GM12878 (cell line): ENCODE data around the gene TMEM259. TPM values are rescaled to one million over a fixed set of nuclear protein-coding genes. Genes with fewer than 3 reads are reported as not detected.
A peak's percentile ranks its signal among the peaks of the same experiment; 100 is the strongest.

ENCODE experiments used
- ATAC-seq: fragments of 200-7000 bp; cut with Tn5 transposase; 3 replicates; pipeline ENCODE4 v1.9.1; 2020; ENCODE audit warnings: mild to moderate bottlenecking, moderate library complexity
- BruUV-seq: library from RNA; stranded (reverse); fragments of 400-500 nt; replicated peaks from 2 replicates; lab custom pipeline; 2021; lab: Mats Ljungman, UMichigan
- CTCF ChIA-PET: fragments of 300-600 bp; sonication (Branson Sonifier 250); formaldehyde crosslinking; extraction: SDS; loops from one replicate; lab custom pipeline; 2021; ENCODE audit warnings: inconsistent platforms; lab: Yijun Ruan, JAX
- POLR2A ChIA-PET: fragments of 350-600 bp; formaldehyde crosslinking; extraction: SDS; loops from one replicate; lab custom pipeline; 2021; ENCODE audit warnings: inconsistent platforms; lab: Charles Lee
- RAD21 ChIA-PET: fragments of 300-600 bp; sonication (Branson Sonifier 250); formaldehyde crosslinking; loops from one replicate; lab custom pipeline; 2023; ENCODE audit warnings: antibody characterized with exemption; ENCODE audit not compliant: unreplicated experiment; lab: Charles Lee
- SMC1A ChIA-PET: fragments of 300-600 bp; sonication (Branson Sonifier 250); formaldehyde crosslinking; loops from one replicate; lab custom pipeline; 2023; ENCODE audit not compliant: unreplicated experiment, uncharacterized antibody; lab: Charles Lee
- DNase-seq: peaks from one replicate; pipeline ENCODE4 v3.0.0-alpha.2; 2011; ENCODE audit warnings: low read depth, low spot score
- FAIRE-seq: peaks from 3 replicates; lab custom pipeline; 2011; peaks lifted over from hg19 to GRCh38; lab: Jason Lieb, UNC
- H2AFZ ChIP-seq: 2 replicates; pipeline ENCODE4 v1.6.0; 2011; ENCODE audit warnings: low read depth, low read length, control low read depth; ENCODE audit not compliant: control insufficient read depth
- H3K27ac ChIP-seq: 2 replicates; pipeline ENCODE4 v1.5.1; 2011; ENCODE audit warnings: control low read depth; ENCODE audit not compliant: control insufficient read depth, insufficient read depth
- H3K27me3 ChIP-seq, 2 experiments: replicated peaks in 1 of 2; 2 replicates each; pipeline versions ENCODE4 v1.6.0 to v1.6.1; 2011; ENCODE audit warnings: low read length in 1 of 2; ENCODE audit not compliant: control insufficient read depth in 2 of 2, insufficient read depth in 2 of 2
- H3K36me3 ChIP-seq, 2 experiments: 2 replicates each; pipeline ENCODE4 v1.5.1; 2011; ENCODE audit warnings: low read length in 1 of 2; ENCODE audit not compliant: control insufficient read depth in 2 of 2, insufficient read depth in 2 of 2
- H3K4me1 ChIP-seq: 2 replicates; pipeline ENCODE4 v1.6.1; 2011; ENCODE audit warnings: mild to moderate bottlenecking, low read length, moderate library complexity, mixed read lengths; ENCODE audit not compliant: control insufficient read depth, insufficient read depth
- H3K4me2 ChIP-seq: 2 replicates; pipeline ENCODE4 v1.6.0; 2011; ENCODE audit warnings: control low read depth; ENCODE audit not compliant: control insufficient read depth, insufficient read depth
- H3K4me3 ChIP-seq: fragments of 200-600 bp; sonication (generic); 2 replicates; pipeline ENCODE4 v1.5.1; 2016
- H3K79me2 ChIP-seq: 2 replicates; pipeline ENCODE4 v1.6.0; 2011; ENCODE audit warnings: low read length; ENCODE audit not compliant: control insufficient read depth, insufficient read depth
- H3K9ac ChIP-seq: 2 replicates; pipeline ENCODE4 v1.8.0; 2011; ENCODE audit warnings: low read length, control low read depth, mixed read lengths; ENCODE audit not compliant: control insufficient read depth, insufficient read depth
- H3K9me3 ChIP-seq: replicated peaks from 3 replicates; pipeline ENCODE4 v1.5.1; 2011; ENCODE audit warnings: mild to moderate bottlenecking, low read length; ENCODE audit not compliant: control insufficient read depth, insufficient read depth
- H4K20me1 ChIP-seq: 2 replicates; pipeline ENCODE4 v1.6.0; 2011; ENCODE audit not compliant: control insufficient read depth, insufficient read depth
- BCL11A ChIP-seq: IDR thresholded peaks from 2 replicates; pipeline ENCODE4 v1.6.1; 2011; ENCODE audit warnings: low read depth, low read length
- CTCF ChIP-seq, 3 experiments: IDR thresholded peaks in 2 of 3; conservative IDR thresholded peaks in 1 of 3; 2 replicates each; pipeline ENCODE4 v1.5.1; 2011; ENCODE audit warnings: low read depth in 3 of 3, low read length in 3 of 3, mild to moderate bottlenecking in 3 of 3, control low read depth in 2 of 3, moderate library complexity in 2 of 3, inconsistent platforms in 1 of 3, mixed read lengths in 1 of 3; ENCODE audit not compliant: control insufficient read depth in 2 of 3, insufficient read depth in 1 of 3; ENCODE audit errors: extremely low read depth in 1 of 3
- PAX8 ChIP-seq: fragments of 450-650 bp; IDR thresholded peaks from 2 replicates; pipeline ENCODE4 v1.6.1; 2017; ENCODE audit warnings: mild to moderate bottlenecking, moderate library complexity
- POLR2A ChIP-seq: IDR thresholded peaks from 2 replicates; pipeline ENCODE4 v1.6.1; 2011; ENCODE audit warnings: low read depth, mild to moderate bottlenecking, low read length
- RB1 ChIP-seq: fragments of 450-650 bp; formaldehyde crosslinking; IDR thresholded peaks from 2 replicates; pipeline ENCODE4 v1.6.1; 2017; ENCODE audit warnings: mild to moderate bottlenecking, borderline replicate concordance
- YY1 ChIP-seq: IDR thresholded peaks from 2 replicates; pipeline ENCODE4 v1.6.1; 2011; ENCODE audit warnings: low read depth, mild to moderate bottlenecking, low read length
- ZNF592 ChIP-seq: fragments of 450-650 bp; IDR thresholded peaks from 2 replicates; pipeline ENCODE4 v1.6.1; 2017; ENCODE audit warnings: mild to moderate bottlenecking, moderate library complexity
- WGBS: methylation state at CpG from one replicate; pipeline ENCODE4 v1.1.6; 2016; ENCODE audit warnings: low lambda C conversion rate; ENCODE audit not compliant: insufficient replicate concordance, insufficient coverage; ENCODE audit errors: missing lambda C conversion rate; 5-methylcytosine and 5-hydroxymethylcytosine counted together
- in situ Hi-C: fragments of 300-500 bp; cut with MboI; formaldehyde crosslinking; loops from 9 replicates; pipeline ENCODE4 v1.14.3; 2018; ENCODE audit warnings: mixed read lengths
- intact Hi-C: fragments of 100-400 bp; cut with micrococcal nuclease; formaldehyde crosslinking; loops from one replicate; pipeline ENCODE4 v1.14.2; 2022; ENCODE audit not compliant: unreplicated experiment
- polyA plus RNA-seq, 11 experiments: library from polyadenylated mRNA; depleted of rRNA in 4 of 11; unstranded in 6 of 11; stranded (reverse) in 5 of 11; fragments of >200 nt; fragmentation: Nextera tagmentation in 4 of 11; fragmentation: Illumina TruSeq in 1 of 11; extraction: Ambion mirVana in 4 of 11; extraction: Trizol in 1 of 11; gene quantifications; 1 replicate in 1 of 11; 2 replicates in 10 of 11; pipeline versions ENCODE4 v1.2.1 to v1.2.3, GENCODE V29; 2011 to 2016; ENCODE audit warnings: inconsistent platforms in 2 of 11, missing spikeins in 2 of 11, low read depth in 1 of 11
- total RNA-seq, 4 experiments: library from RNA; depleted of rRNA in 3 of 4; stranded (reverse); fragments of >200 nt in 3 of 4; fragmentation: Illumina TruSeq in 1 of 4; extraction: Trizol in 1 of 4; gene quantifications; 2 replicates each; pipeline versions ENCODE4 v1.2.1 to v1.2.3, GENCODE V29; 2013 to 2021
- TF ChIP-seq, protein P1 (sequence below): IDR thresholded peaks from 2 replicates; pipeline ENCODE4 v1.6.1; 2011; ENCODE audit warnings: mild to moderate bottlenecking, low read depth, low read length, moderate library complexity; ENCODE audit not compliant: insufficient replicate concordance
- TF ChIP-seq, protein P2 (sequence below): fragments of 450-650 bp; IDR thresholded peaks from 2 replicates; pipeline ENCODE4 v1.6.1; 2017; ENCODE audit warnings: mild to moderate bottlenecking

TMEM259 gene
- total and polyA plus RNA-seq, 10 of the 15 experiments (the other 5 are each of a cell fraction or from before 2014, with no cell fraction given), result 0.43 to 184 (median 62.0) TPM

GRCh38 chr19:989381-990081 lies 31.4 kb downstream of the TMEM259 start:
- FAIRE-seq, result no peak
- H3K27me3 ChIP-seq, result no peaks in the 10 kb centered on the region
- H3K9me3 ChIP-seq, result no peaks in the 10 kb centered on the region
- H3K9ac ChIP-seq, result no peak overlapping the region
- ChIA-PET SMC1A (interaction anchor here (0.7 kb wide), 1 partner anchor 38 kb away, joined by 5 read pairs; no protein-coding TSS in a partner anchor), RAD21 (no interaction called here), CTCF (interaction anchor here (0.6 to 0.7 kb wide), 2 partner anchors 65 to 129 kb away, joined by 3 read pairs; no protein-coding TSS in a partner anchor), POLR2A (interaction anchor here (0.7 kb wide), 1 partner anchor 8 kb away, joined by 5 read pairs; no protein-coding TSS in a partner anchor)
- H3K79me2 ChIP-seq, result peaks cover 5% of the 10 kb centered on the region
- intact Hi-C loops, result no loop called here
- BruUV-seq, result no TSS peak
- no peak overlapping the region for H2AFZ ChIP-seq
- no peak overlapping the region for H3K4me2 ChIP-seq
- ATAC-seq, result no peak
- H3K36me3 ChIP-seq, result peaks cover 4 to 15% of the 10 kb centered on the region in 2 experiments; a peak in 3 of 4 replicates
- no peak overlapping the region for H3K27ac ChIP-seq
- TF ChIP-seq PAX8 (no peak), BCL11A (no peak), POLR2A (peak; percentile 27; the same call in 1 of the 2 replicates), RB1 (no peak), YY1 (0 out of 2 replicates have a peak, but pooled peaks have one; percentile 12), CTCF (IDR thresholded peaks at IDR 0.05 in 2 of 3, conservative IDR thresholded peaks at IDR 0.05 in 1 of 3; ENCODE audit: control insufficient read depth in 2 of 3, extremely low read depth in 1 of 3, insufficient read depth in 1 of 3, low read depth in 3 of 3, low read length in 3 of 3) (0 out of 6 replicates have a peak, but pooled peaks have one; percentile 12 to 28 (median 13)), ZNF592 (no peak)
- TF ChIP-seq, protein P1, sequence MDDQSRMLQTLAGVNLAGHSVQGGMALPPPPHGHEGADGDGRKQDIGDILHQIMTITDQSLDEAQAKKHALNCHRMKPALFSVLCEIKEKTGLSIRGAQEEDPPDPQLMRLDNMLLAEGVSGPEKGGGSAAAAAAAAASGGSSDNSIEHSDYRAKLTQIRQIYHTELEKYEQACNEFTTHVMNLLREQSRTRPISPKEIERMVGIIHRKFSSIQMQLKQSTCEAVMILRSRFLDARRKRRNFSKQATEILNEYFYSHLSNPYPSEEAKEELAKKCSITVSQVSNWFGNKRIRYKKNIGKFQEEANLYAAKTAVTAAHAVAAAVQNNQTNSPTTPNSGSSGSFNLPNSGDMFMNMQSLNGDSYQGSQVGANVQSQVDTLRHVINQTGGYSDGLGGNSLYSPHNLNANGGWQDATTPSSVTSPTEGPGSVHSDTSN, result no peak
- TF ChIP-seq, protein P2, sequence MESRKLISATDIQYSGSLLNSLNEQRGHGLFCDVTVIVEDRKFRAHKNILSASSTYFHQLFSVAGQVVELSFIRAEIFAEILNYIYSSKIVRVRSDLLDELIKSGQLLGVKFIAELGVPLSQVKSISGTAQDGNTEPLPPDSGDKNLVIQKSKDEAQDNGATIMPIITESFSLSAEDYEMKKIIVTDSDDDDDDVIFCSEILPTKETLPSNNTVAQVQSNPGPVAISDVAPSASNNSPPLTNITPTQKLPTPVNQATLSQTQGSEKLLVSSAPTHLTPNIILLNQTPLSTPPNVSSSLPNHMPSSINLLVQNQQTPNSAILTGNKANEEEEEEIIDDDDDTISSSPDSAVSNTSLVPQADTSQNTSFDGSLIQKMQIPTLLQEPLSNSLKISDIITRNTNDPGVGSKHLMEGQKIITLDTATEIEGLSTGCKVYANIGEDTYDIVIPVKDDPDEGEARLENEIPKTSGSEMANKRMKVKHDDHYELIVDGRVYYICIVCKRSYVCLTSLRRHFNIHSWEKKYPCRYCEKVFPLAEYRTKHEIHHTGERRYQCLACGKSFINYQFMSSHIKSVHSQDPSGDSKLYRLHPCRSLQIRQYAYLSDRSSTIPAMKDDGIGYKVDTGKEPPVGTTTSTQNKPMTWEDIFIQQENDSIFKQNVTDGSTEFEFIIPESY, result peak; percentile 5; the same call in 1 of the 2 replicates
- H4K20me1 ChIP-seq, result no peaks in the 10 kb centered on the region
- no peak for DNase-seq
- no peak overlapping the region for H3K4me3 ChIP-seq
- 86% methylated on average over 25 of the region's 25 CpGs for WGBS
- H3K4me1 ChIP-seq, result 0 out of 2 replicates have a peak, but pooled peaks cover 3% of the 10 kb centered on the region
- in situ Hi-C loops, result loop anchor here (5.0 kb wide), 2 partner anchors 132 to 217 kb away; partner anchors contain the start of gene CFD
